Bronchial epithelial cell (primary cell): ENCODE data around the gene ITPKC. TPM values are rescaled to one million over a fixed set of nuclear protein-coding genes. Genes with fewer than 3 reads are reported as not detected.

Experiments used
- DNase-seq: peaks from one replicate; pipeline ENCODE4 v3.0.0-alpha.2; 2010; ENCODE audit warnings: low read depth
- FAIRE-seq: peaks from 2 replicates; lab custom pipeline; 2011; peaks lifted over from hg19 to GRCh38; lab: Jason Lieb, UNC
- H3K27me3 ChIP-seq: 2 replicates; pipeline ENCODE4 v1.5.1; 2011; ENCODE audit warnings: low read length; ENCODE audit not compliant: control insufficient read depth, insufficient read depth
- H3K36me3 ChIP-seq: 2 replicates; pipeline ENCODE4 v1.5.1; 2011; ENCODE audit warnings: low read length; ENCODE audit not compliant: control insufficient read depth, insufficient read depth
- H3K4me3 ChIP-seq: 2 replicates; pipeline ENCODE4 v1.5.1; 2011; ENCODE audit warnings: mild to moderate bottlenecking, low read depth, low read length, control low read depth
- total RNA-seq: library from RNA; depleted of rRNA; stranded (reverse); fragments of >200 nt; gene quantifications from 2 replicates; pipeline ENCODE4 v1.2.1, GENCODE V29; 2014
- TF ChIP-seq, protein P1 (sequence below): IDR thresholded peaks from 2 replicates; pipeline ENCODE4 v1.5.1; 2011; ENCODE audit warnings: mild to moderate bottlenecking, moderate library complexity, low read length, control low read depth, inconsistent platforms; ENCODE audit not compliant: insufficient read depth, severe bottlenecking

Gene ITPKC
- total RNA-seq, 1 donor from 2014 or later: 26.9 TPM

- H3K36me3 ChIP-seq: peaks cover 24% of the 10 kb centered on the region
- H3K27me3 ChIP-seq: no peaks in the 10 kb centered on the region
- no peak for DNase-seq
- TF ChIP-seq, protein P1, sequence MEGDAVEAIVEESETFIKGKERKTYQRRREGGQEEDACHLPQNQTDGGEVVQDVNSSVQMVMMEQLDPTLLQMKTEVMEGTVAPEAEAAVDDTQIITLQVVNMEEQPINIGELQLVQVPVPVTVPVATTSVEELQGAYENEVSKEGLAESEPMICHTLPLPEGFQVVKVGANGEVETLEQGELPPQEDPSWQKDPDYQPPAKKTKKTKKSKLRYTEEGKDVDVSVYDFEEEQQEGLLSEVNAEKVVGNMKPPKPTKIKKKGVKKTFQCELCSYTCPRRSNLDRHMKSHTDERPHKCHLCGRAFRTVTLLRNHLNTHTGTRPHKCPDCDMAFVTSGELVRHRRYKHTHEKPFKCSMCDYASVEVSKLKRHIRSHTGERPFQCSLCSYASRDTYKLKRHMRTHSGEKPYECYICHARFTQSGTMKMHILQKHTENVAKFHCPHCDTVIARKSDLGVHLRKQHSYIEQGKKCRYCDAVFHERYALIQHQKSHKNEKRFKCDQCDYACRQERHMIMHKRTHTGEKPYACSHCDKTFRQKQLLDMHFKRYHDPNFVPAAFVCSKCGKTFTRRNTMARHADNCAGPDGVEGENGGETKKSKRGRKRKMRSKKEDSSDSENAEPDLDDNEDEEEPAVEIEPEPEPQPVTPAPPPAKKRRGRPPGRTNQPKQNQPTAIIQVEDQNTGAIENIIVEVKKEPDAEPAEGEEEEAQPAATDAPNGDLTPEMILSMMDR: no peak
- H3K4me3 ChIP-seq: no peak overlapping the region
- no peak for FAIRE-seq
Measured at GRCh38 chr19:40682431-40682964, 34.4 kb upstream of the ITPKC start.

- DNase-seq: no peak
- peaks cover 19% of the 10 kb centered on the region for H3K36me3 ChIP-seq
- TF ChIP-seq, protein P1: no peak
- FAIRE-seq: no peak
- no peak overlapping the region for H3K4me3 ChIP-seq
- no peaks in the 10 kb centered on the region for H3K27me3 ChIP-seq
Measured at GRCh38 chr19:40683437-40683836, 33.5 kb upstream of the ITPKC start.

DNA sequence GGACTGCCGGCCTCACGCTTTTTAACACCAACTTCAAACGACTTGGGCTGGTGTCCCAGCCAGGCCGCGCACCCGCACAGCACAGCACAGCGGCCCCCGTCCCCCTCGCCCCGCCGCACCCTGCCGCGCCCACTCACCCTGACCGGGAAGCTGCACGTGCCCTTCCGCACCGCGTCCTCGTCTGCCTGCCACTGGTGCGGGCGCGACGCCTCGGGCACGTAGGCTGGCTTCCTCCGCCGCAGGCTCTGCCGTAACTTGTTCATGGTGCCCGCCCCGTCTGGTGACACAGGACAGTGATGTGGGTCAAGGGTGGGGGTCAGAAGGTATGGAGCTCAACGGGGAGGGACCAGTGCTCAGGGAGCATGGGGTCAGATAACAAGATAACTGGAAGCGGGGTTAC is 32.6 kb upstream of the ITPKC start:
- peaks cover 18% of the 10 kb centered on the region for H3K36me3 ChIP-seq
- TF ChIP-seq, protein P1: no peak

DNA sequence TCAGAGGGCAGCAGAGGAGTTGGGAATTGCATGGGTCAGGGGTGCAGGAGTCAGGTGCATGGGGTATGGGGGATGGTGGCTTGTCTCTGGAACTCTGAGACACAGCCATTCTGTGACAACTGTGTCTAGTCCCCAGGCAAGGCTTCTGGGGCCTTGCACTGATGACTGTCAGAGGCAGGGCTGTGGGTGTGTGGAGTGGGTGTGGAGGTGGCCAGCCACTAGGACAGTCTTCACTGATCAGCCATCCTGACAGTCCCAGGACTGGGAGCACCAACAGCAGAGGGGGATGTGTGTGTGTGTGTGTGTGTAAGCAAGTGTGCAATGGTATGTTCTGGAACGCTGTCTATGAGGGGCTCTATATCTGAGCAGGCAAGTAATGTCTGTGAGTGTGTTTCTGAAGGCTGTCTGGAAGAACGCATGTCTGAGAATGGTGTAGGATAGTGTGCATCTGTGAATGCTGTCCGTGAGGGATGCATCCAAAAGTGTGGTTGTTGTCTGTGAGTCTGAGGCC is 31.8 kb upstream of the ITPKC start:
- H3K4me3 ChIP-seq: no peak overlapping the region
- TF ChIP-seq, protein P1: no peak
- H3K27me3 ChIP-seq: no peaks in the 10 kb centered on the region
- DNase-seq (no peak), FAIRE-seq (no peak)
- H3K36me3 ChIP-seq: peaks cover 18% of the 10 kb centered on the region

More for the DNA sequence above, 32.6 kb upstream of the ITPKC start:
- Histone ChIP-seq H3K27me3 (no peaks in the 10 kb centered on the region), H3K4me3 (no peak overlapping the region)
- FAIRE-seq (no peak), DNase-seq (no peak)

- DNase-seq (peak; percentile 5), FAIRE-seq (peak; percentile 85)
- Histone ChIP-seq H3K4me3 (no peak overlapping the region), H3K36me3 (peaks cover 18% of the 10 kb centered on the region), H3K27me3 (no peaks in the 10 kb centered on the region)
- TF ChIP-seq, protein P1: no peak
Measured at GRCh38 chr19:40685563-40685962, 31.3 kb upstream of the ITPKC start.
